ENCODE measurements around the gene MRPS6.

- no peak for TF ChIP-seq EZH2 (IDR thresholded peaks at IDR 0.05; ENCODE audit: borderline replicate concordance)
- TF ChIP-seq EZH2phosphoT487 (IDR thresholded peaks at IDR 0.05; ENCODE audit: low read depth, severe bottlenecking, unreplicated experiment) = no peak
- no peak for TF ChIP-seq CTCF (IDR thresholded peaks at IDR 0.05; ENCODE audit: poor library complexity)
Observed at GRCh38 chr21:34110594-34111202, 37.3 kb downstream of the MRPS6 start.

All from hepatocyte (in vitro differentiated cells).